B cell (primary cell): ENCODE results near the gene GIMAP5. TPM values are rescaled to one million over a fixed set of nuclear protein-coding genes. Genes with fewer than 3 reads are reported as not detected.

Experiments
- ATAC-seq: fragments of 200-7000 bp; cut with Tn5 transposase; one replicate; pipeline ENCODE4 v1.10.0; 2021; ENCODE audit warnings: low read depth, mild to moderate bottlenecking, moderate number of reproducible peaks, moderate library complexity
- CTCF ChIA-PET: fragments of 350-600 bp; sonication (Branson Sonifier 250); formaldehyde crosslinking; loops from one replicate; lab custom pipeline; 2021; ENCODE audit warnings: antibody characterized with exemption, inconsistent platforms; lab: Charles Lee
- POLR2A ChIA-PET: fragments of 350-600 bp; sonication (Branson Sonifier 250); formaldehyde crosslinking; loops from one replicate; lab custom pipeline; 2021; ENCODE audit warnings: antibody characterized with exemption; lab: Charles Lee
- DNase-seq: peaks from one replicate; pipeline ENCODE4 v3.0.0; 2013
- H2AFZ ChIP-seq: 2 replicates; pipeline ENCODE4 v1.6.1; 2012; ENCODE audit warnings: mild to moderate bottlenecking, low read depth, low read length; ENCODE audit not compliant: insufficient read depth, poor library complexity, severe bottlenecking
- H3K27ac ChIP-seq, 2 donors: 1 replicate in 1 of 2; 2 replicates in 1 of 2; pipeline ENCODE4 v1.5.1; 2012 to 2013; ENCODE audit warnings: low read length in 2 of 2, mild to moderate bottlenecking in 2 of 2, moderate library complexity in 1 of 2
- H3K27me3 ChIP-seq, 4 experiments: fragments of 200-600 bp in 1 of 4; sonication (generic) in 1 of 4; replicated peaks in 1 of 4; 1 replicate in 2 of 4; 2 replicates in 2 of 4; pipeline versions ENCODE4 v1.6.1 to v1.7.0; 2013 to 2016; ENCODE audit warnings: low read length in 3 of 4, mild to moderate bottlenecking in 2 of 4, mixed read lengths in 1 of 4, moderate library complexity in 1 of 4; ENCODE audit not compliant: insufficient read depth in 4 of 4, control insufficient read depth in 3 of 4; ENCODE audit errors: control extremely low read depth in 1 of 4
- H3K36me3 ChIP-seq, 2 experiments: replicated peaks in 1 of 2; 1 replicate in 1 of 2; 2 replicates in 1 of 2; pipeline versions ENCODE4 v1.6.1 to v1.7.1; 2013; ENCODE audit warnings: low read length in 1 of 2; ENCODE audit not compliant: insufficient read depth in 2 of 2, control insufficient read depth in 1 of 2; ENCODE audit errors: control extremely low read depth in 1 of 2, extremely low read depth in 1 of 2
- H3K4me1 ChIP-seq, 2 donors: fragments of 200-600 bp in 1 of 2; sonication (generic) in 1 of 2; 1 replicate in 1 of 2; 2 replicates in 1 of 2; pipeline versions ENCODE4 v1.5.1 to v1.6.1; 2013 to 2017; ENCODE audit warnings: low read length in 2 of 2; ENCODE audit not compliant: control insufficient read depth in 2 of 2, insufficient read depth in 2 of 2
- H3K4me2 ChIP-seq: replicated peaks from 2 replicates; pipeline ENCODE3; 2012; ENCODE audit warnings: mild to moderate bottlenecking, low read depth, low read length; ENCODE audit not compliant: poor library complexity, severe bottlenecking
- H3K4me3 ChIP-seq, 5 experiments: fragments of 200-600 bp in 1 of 5; sonication (generic) in 1 of 5; 1 replicate in 3 of 5; 2 replicates in 2 of 5; pipeline versions ENCODE4 v1.5.1 to v1.7.0; 2011 to 2016; ENCODE audit warnings: low read length in 4 of 5, mild to moderate bottlenecking in 4 of 5, low read depth in 2 of 5, control low read depth in 1 of 5, moderate library complexity in 1 of 5; ENCODE audit not compliant: insufficient read depth in 1 of 5; ENCODE audit errors: control extremely low read depth in 1 of 5, extremely low read depth in 1 of 5
- H3K79me2 ChIP-seq: fragments of 200-600 bp; sonication (generic); one replicate; pipeline ENCODE4 v1.6.0; 2016; ENCODE audit warnings: low read length; ENCODE audit not compliant: control insufficient read depth, insufficient read depth
- H3K9ac ChIP-seq: fragments of 200-600 bp; sonication (generic); 2 replicates; pipeline ENCODE4 v1.6.1; 2017; ENCODE audit warnings: mild to moderate bottlenecking, low read length, moderate library complexity
- H3K9me3 ChIP-seq, 3 donors: one replicate each; pipeline versions ENCODE4 v1.6.1 to v1.7.1; 2013; ENCODE audit warnings: low read length in 2 of 3; ENCODE audit not compliant: control insufficient read depth in 2 of 3, insufficient read depth in 1 of 3; ENCODE audit errors: control extremely low read depth in 1 of 3
- H4K20me1 ChIP-seq: 2 replicates; pipeline ENCODE4 v1.6.0; 2012; ENCODE audit warnings: mild to moderate bottlenecking, low read length; ENCODE audit not compliant: insufficient read depth, control insufficient read depth, poor library complexity, severe bottlenecking
- H3K27ac Mint-ChIP-seq: one replicate; pipeline ENCODE4 v1.8.0; 2021; ENCODE audit warnings: mixed read lengths
- H3K27me3 Mint-ChIP-seq: one replicate; pipeline ENCODE4 v1.8.0; 2021; ENCODE audit warnings: mixed read lengths
- H3K4me1 Mint-ChIP-seq: one replicate; pipeline ENCODE4 v1.8.0; 2021; ENCODE audit warnings: mixed read lengths
- H3K4me3 Mint-ChIP-seq: one replicate; pipeline ENCODE4 v1.8.0; 2021; ENCODE audit warnings: mixed read lengths
- H3K9me3 Mint-ChIP-seq: one replicate; pipeline ENCODE4 v1.8.0; 2022; ENCODE audit warnings: mixed read lengths; ENCODE audit not compliant: insufficient read depth
- EZH2 ChIP-seq: IDR thresholded peaks from 2 replicates; pipeline ENCODE4 v1.6.1; 2012; ENCODE audit warnings: borderline replicate concordance, low read depth, mild to moderate bottlenecking, moderate library complexity, low read length; ENCODE audit not compliant: insufficient read depth, poor library complexity, severe bottlenecking
- WGBS: methylation state at CpG from one replicate; pipeline ENCODE4 v1.1.5; 2013; ENCODE audit warnings: missing lambda C conversion rate; ENCODE audit not compliant: insufficient coverage; 5-methylcytosine and 5-hydroxymethylcytosine counted together
- intact Hi-C: fragments of 100-400 bp; cut with micrococcal nuclease; formaldehyde crosslinking; loops from one replicate; pipeline ENCODE4 v1.10.0; 2022
- polyA plus RNA-seq: library from polyadenylated mRNA; depleted of rRNA; stranded (reverse); fragments of >200 nt; gene quantifications from 2 replicates; pipeline ENCODE4 v1.2.3, GENCODE V29; 2012
- total RNA-seq, 2 donors: library from RNA; stranded (reverse); fragments of 120-200 nt in 1 of 2; gene quantifications; 1 replicate in 1 of 2; 2 replicates in 1 of 2; pipeline versions ENCODE4 v1.2.3 to v1.2.4, GENCODE V29; 2013 to 2022
- TF ChIP-seq, protein P1 (sequence below): fragments of 200-600 bp; IDR thresholded peaks from one replicate; pipeline ENCODE4 v1.8.0; 2022; ENCODE audit warnings: antibody characterized with exemption, mild to moderate bottlenecking

GIMAP5 gene
- total and polyA plus RNA-seq, 2 donors (not counting 1 experiment from before 2014, with no cell fraction given): 0.27 to 0.40 TPM

DNA sequence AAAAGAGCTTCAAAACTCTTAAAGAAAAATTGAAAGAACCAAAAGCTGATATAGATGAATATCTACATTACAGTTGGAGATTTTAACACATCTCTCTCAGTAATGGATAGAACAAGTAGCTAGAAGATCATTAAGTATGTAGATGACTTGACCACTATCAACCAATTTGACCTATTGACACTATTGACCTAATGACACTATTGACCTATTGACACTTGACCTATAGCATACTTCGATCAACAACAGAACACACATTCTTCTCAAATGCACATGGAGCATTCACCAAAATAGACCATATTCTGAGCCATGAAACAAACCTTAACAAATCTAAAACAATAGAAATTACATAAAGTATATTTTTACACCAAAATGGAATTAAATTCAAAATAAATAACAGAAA, 22.3 kb downstream of the GIMAP5 start:
- Histone ChIP-seq H3K9me3 (no peaks in the 10 kb centered on the region), H3K4me1 (peaks cover 10% of the 10 kb centered on the region in 2 donors), H3K4me3 (no peak overlapping the region), H3K27ac (no peak overlapping the region), H2AFZ (no peak overlapping the region), H3K36me3 (no peaks in the 10 kb centered on the region), H3K4me2 (no peak overlapping the region), H3K27me3 (no peaks in the 10 kb centered on the region), H3K9ac (no peak overlapping the region), H3K79me2 (no peaks in the 10 kb centered on the region), H4K20me1 (no peaks in the 10 kb centered on the region)
- ATAC-seq: no peak
- intact Hi-C loops: loop anchor here (5.0 kb wide), 1 partner anchor 472 kb away; no protein-coding TSS in a partner anchor
- H3K27ac Mint-ChIP-seq: no peak overlapping the region
- WGBS: 100% methylated on average over 1 of the region's 1 CpG
- H3K4me3 Mint-ChIP-seq: no peak overlapping the region
- H3K4me1 Mint-ChIP-seq: peaks cover 9% of the 10 kb centered on the region
- peaks cover 2% of the 10 kb centered on the region for H3K9me3 Mint-ChIP-seq
- H3K27me3 Mint-ChIP-seq: peaks cover 6% of the 10 kb centered on the region
- ChIA-PET POLR2A (no interaction called here), CTCF (interaction anchor here (0.7 to 1.0 kb wide), 2 partner anchors 13 to 308 kb away, joined by 3 to 4 read pairs; no protein-coding TSS in a partner anchor)
- no peak for DNase-seq
- TF ChIP-seq EZH2: no peak
- TF ChIP-seq, protein P1, sequence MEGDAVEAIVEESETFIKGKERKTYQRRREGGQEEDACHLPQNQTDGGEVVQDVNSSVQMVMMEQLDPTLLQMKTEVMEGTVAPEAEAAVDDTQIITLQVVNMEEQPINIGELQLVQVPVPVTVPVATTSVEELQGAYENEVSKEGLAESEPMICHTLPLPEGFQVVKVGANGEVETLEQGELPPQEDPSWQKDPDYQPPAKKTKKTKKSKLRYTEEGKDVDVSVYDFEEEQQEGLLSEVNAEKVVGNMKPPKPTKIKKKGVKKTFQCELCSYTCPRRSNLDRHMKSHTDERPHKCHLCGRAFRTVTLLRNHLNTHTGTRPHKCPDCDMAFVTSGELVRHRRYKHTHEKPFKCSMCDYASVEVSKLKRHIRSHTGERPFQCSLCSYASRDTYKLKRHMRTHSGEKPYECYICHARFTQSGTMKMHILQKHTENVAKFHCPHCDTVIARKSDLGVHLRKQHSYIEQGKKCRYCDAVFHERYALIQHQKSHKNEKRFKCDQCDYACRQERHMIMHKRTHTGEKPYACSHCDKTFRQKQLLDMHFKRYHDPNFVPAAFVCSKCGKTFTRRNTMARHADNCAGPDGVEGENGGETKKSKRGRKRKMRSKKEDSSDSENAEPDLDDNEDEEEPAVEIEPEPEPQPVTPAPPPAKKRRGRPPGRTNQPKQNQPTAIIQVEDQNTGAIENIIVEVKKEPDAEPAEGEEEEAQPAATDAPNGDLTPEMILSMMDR: no peak

DNA sequence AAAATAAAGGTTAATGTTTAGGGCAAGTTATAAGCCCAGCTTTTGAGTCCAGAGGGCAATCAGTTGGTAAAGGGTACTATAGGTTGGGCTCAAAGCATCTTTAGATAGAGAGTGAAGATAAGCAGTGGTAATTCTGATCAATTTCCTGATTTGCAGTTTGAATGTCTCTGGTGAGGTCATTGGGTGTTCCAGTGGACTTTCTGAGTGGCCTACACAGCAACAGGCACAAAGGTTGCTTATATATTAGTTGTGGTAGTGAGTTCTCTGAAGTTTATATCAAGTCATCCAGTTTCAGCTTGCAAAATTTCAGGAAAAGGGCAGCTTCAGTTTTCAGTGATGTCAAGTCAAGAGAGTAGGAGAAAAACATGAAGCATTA, 29.1 kb downstream of the GIMAP5 start:
- POLR2A ChIA-PET: no interaction called here
- H3K79me2 ChIP-seq: no peaks in the 10 kb centered on the region
- no peaks in the 10 kb centered on the region for H4K20me1 ChIP-seq
- H3K36me3 ChIP-seq: no peaks in the 10 kb centered on the region
- no peak overlapping the region for H2AFZ ChIP-seq
- H3K27ac Mint-ChIP-seq: no peak overlapping the region
- DNase-seq: no peak
- peaks cover 0 to 6% (median 2%) of the 10 kb centered on the region in 4 experiments for H3K27me3 ChIP-seq
- H3K9me3 Mint-ChIP-seq: peaks cover 1% of the 10 kb centered on the region
- no peak for TF ChIP-seq EZH2
- TF ChIP-seq, protein P1: no peak
- H3K9ac ChIP-seq: no peak overlapping the region
- H3K27me3 Mint-ChIP-seq: peaks cover 6% of the 10 kb centered on the region
- no peak overlapping the region for H3K27ac ChIP-seq
- CTCF ChIA-PET: no interaction called here
- H3K4me3 Mint-ChIP-seq: no peak overlapping the region
- intact Hi-C loops: no loop called here
- ATAC-seq: no peak
- H3K4me3 ChIP-seq: no peak overlapping the region
- H3K4me1 ChIP-seq: no peaks in the 10 kb centered on the region
- H3K4me1 Mint-ChIP-seq: no peaks in the 10 kb centered on the region
- H3K9me3 ChIP-seq: no peaks in the 10 kb centered on the region
- no peak overlapping the region for H3K4me2 ChIP-seq
